HepG2 (cell line): ENCODE results near the gene LIM2.

Experiments used
- BRF2 ChIP-seq: sonication (generic); formaldehyde crosslinking; IDR thresholded peaks from 2 replicates; pipeline ENCODE4 v1.8.1; 2022; ENCODE audit warnings: mild to moderate bottlenecking, missing genetic modification reagents
- CTCF ChIP-seq: sonication (generic); formaldehyde crosslinking; IDR thresholded peaks from 2 replicates; pipeline ENCODE4 v1.5.0; 2020; ENCODE audit warnings: mild to moderate bottlenecking, missing genetic modification reagents, moderate library complexity
- EED ChIP-seq: sonication (generic); formaldehyde crosslinking; IDR thresholded peaks from 2 replicates; pipeline ENCODE4 v1.5.0; 2020; ENCODE audit warnings: mild to moderate bottlenecking, missing genetic modification reagents
- ELF3 ChIP-seq: IDR thresholded peaks from 2 replicates; pipeline ENCODE4 v1.6.1; 2016; ENCODE audit warnings: missing genetic modification reagents, missing compliant biosample characterization
- EP300 ChIP-seq, 3 experiments: sonication (generic) in 1 of 3; formaldehyde crosslinking in 1 of 3; IDR thresholded peaks; 2 replicates each; pipeline versions ENCODE4 v1.5.1 to v1.6.1; 2011 to 2020; ENCODE audit warnings: low read depth in 2 of 3, low read length in 2 of 3, borderline replicate concordance in 1 of 3, improper control_type of control experiment in 1 of 3, mild to moderate bottlenecking in 1 of 3, missing genetic modification reagents in 1 of 3, moderate library complexity in 1 of 3
- MXI1 ChIP-seq: IDR thresholded peaks from 3 replicates; pipeline ENCODE4 v1.6.1; 2012; ENCODE audit warnings: low read depth, low read length, inconsistent platforms, borderline replicate concordance
- PAWR ChIP-seq: sonication (generic); formaldehyde crosslinking; IDR thresholded peaks from 2 replicates; pipeline ENCODE4 v1.4.0; 2020; ENCODE audit warnings: missing genetic modification reagents, mild to moderate bottlenecking, borderline replicate concordance
- SP1 ChIP-seq, 2 experiments: fragments of 450-650 bp in 1 of 2; sonication (generic) in 1 of 2; formaldehyde crosslinking in 1 of 2; IDR thresholded peaks; 2 replicates each; pipeline versions ENCODE4 v1.4.0 to v1.6.1; 2016 to 2020; ENCODE audit warnings: missing genetic modification reagents in 1 of 2
- SUZ12 ChIP-seq: fragments of 150-350 bp; IDR thresholded peaks from 2 replicates; pipeline ENCODE4 v1.6.1; 2014; ENCODE audit warnings: low read depth, low read length
- TRIM24 ChIP-seq: sonication (generic); formaldehyde crosslinking; IDR thresholded peaks from 2 replicates; pipeline ENCODE4 v1.8.0; 2022; ENCODE audit warnings: mild to moderate bottlenecking, missing genetic modification reagents
- ZC3H13 ChIP-seq: sonication (generic); formaldehyde crosslinking; IDR thresholded peaks from 2 replicates; pipeline ENCODE4 v1.8.1; 2023; ENCODE audit warnings: mild to moderate bottlenecking, missing genetic modification reagents, moderate library complexity

- TF ChIP-seq PAWR (CRISPR knock-in tag) (no peak), SUZ12 (no peak), ELF3 (no peak), CTCF (CRISPR knock-in tag) (no peak), BRF2 (CRISPR knock-in tag) (no peak), MXI1 (no peak), EP300 (IDR thresholded peaks at IDR 0.05; ENCODE audit: low read depth in 2 of 2, low read length in 2 of 2) (no peak), EP300 (CRISPR knock-in tag; IDR thresholded peaks at IDR 0.05; ENCODE audit: borderline replicate concordance) (no peak), SP1 (IDR thresholded peaks at IDR 0.05) (no peak), SP1 (CRISPR knock-in tag; IDR thresholded peaks at IDR 0.05) (no peak), EED (CRISPR knock-in tag) (no peak), ZC3H13 (CRISPR knock-in tag) (no peak), TRIM24 (CRISPR knock-in tag) (no peak)
Observed at GRCh38 chr19:51427201-51427600, 39.4 kb upstream of the LIM2 start.
